Stimulated activated CD4-positive, alpha-beta T cell treated with anti-CD3 and anti-CD28 coated beads, Interleukin-12 subunit alpha, Interleukin-12 subunit beta, amount 100 ng/mL, for 48 hours (primary cell): ENCODE results near the gene ADRA2B.

Experiments used
- DNase-seq, 3 donors: peaks; one replicate each; pipeline ENCODE4 v3.0.0-alpha.2; 2020; ENCODE audit warnings: low read depth in 2 of 3, low spot score in 1 of 3

ADRA2B gene

DNA sequence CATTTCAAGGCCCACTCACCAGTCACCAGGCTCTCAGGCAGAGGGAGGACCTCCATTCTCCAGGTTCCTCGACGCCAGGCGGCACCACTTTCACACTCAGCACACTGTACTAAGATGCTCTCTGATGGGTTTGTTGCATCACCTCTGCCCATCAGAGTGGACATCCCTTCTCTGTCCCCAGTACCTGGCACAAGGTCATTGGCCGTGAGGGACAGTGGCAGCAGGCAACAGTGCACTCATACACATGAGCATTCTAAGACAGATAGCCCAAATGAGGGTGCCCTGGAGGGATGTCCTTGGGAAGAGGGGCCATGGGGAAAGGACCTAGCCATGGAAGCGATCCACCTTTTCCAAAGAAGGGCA, 3.0 kb upstream of the ADRA2B start:
- no peak for DNase-seq

DNA sequence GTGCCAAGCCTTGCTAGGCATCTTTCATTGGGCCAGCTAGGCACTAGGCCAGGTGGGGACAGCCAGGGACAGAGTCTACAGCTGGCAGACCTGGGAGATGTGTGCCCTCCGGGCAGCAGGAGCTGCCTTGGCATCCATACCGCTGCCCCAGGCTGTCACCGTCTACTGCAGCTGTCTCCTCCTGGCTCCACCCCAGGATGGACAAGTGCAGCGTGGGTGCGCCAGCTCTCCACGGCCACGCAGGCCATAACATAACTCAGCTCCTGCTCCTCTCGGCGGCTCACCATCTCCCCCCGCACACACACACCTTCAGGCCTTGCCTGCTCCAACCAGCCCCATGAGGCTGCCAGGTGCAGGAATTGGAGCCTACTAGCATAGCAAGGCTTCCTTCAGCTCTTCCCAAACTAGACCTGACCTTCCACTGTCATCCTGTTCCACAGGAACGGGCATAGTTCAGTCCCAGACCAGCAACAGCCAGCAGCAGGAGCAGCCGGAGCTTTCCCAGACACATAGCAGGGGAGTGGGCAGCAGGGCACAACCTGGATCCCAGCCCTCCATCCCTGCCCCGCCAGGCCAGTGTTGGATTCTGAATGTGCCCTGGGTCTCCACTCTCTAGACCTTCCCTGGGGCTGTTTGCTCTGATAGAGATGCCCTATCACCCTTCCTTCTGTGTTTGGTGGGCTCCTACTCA, 2.5 kb upstream of the ADRA2B start:
- DNase-seq, result no peak

DNA sequence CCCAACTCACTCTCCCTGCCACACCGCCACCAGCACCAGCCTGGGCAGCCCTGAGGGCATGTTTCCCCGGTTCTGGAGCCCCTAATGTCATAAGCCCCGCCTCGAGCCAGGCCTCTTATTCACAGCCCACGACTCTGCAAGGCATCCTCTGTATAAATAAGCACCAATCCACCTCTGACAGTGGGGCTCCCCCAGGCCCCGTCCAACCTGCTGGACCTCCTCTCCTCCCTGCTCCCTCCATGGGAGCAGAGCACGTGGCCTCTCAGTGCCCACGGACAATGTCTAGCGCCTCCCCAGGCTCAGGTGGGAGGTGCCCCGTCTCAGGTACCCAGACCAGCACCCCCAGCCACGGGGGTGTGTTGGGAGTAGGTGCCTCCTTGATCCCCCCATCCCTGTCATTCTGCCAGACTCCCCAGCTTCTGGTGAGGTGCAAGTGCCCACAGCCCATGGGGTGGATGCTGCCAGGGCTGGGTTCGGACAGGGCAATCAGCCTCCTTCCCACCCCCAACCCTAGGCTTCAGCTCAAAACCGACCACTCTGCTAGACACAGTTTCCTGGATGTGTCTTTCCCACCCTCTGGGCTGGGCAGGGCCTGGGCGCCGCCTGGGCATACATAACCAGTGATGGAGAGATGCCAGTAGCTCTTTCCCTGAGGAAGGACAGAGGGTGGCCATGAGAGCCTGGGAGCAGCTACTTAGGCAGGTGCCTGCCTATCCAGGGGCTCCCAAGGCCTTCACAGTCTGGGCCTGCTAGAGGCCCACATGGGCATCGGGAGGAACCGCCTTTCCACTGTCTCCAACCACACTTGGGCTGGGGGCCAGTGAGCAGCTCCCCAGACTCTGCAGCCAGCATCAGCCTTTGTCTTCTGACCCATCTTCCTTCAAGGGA, 1.6 kb upstream of the ADRA2B start:
- DNase-seq, result no peak

DNA sequence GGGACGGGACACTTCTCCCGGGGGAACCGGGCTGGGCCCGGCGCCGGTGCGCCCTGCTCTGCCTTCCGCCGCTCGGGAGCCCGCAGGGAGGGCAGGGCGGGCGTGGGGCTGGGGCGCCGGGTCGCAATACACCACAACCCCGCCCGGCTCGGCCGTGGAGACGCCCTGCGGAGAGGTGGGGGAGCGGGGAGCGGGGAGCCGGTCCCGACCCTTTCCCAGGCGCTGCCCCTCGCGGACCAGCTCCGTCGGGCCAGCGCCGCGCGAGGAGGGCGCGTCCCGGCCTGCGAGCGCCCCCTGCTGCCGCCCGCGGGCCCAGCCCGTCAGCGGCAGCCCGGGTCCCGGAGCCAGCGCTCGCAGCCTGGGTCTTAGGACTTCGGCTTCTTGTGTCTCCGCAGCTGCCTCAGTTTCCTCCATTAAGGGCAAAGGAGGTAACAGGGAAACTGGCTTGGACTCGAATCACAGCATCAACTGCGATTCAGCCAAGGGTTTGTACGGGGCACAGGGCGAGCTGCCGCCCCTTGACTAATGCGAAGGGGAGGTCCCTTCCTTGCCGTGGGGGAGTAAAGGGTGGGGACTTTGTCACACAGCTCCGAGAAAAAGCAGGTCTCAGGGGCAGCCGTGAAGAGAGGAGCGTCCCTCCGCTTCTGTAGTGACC, 635 bp upstream of the ADRA2B start:
- DNase-seq, result peak in 2 of 3 donors; percentile 42 to 59

DNA sequence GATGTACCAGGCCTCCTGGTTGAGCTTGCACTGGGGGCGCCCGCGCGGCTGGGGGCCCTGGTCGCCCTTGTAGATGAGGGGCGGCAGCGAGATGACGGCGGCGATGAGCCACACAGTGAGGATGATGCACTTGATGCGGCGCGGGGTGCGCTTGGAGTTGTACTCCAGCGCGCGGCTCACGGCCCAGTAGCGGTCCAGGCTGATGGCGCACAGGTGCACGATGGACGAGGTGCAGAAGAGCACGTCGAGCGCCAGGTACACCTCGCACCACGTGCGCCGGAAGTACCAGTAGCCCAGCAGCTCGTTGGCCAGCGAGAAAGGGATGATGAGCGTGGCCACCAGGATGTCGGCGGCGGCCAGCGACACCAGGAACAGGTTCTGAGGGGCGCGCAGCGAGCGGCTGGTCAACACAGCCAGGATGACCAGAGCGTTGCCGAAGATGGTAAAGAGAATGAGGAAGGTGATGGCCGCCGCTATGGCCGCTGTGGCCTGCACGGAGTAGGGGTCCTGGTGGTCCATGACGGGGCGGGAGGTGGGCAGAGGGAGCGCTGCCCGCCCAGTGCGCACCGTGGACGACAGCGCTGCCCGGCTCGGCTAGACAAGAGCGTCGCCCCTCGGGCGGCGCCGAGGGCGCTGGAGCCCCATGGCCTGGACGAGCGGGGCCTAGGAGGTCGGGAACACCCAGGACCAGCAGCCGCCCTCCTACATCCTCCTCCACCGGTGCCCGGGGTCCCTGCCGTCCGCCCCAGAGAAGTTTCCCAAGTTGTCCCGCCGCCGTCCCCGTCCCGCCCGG, 544 bp downstream of the ADRA2B start:
- DNase-seq, result no peak

DNA sequence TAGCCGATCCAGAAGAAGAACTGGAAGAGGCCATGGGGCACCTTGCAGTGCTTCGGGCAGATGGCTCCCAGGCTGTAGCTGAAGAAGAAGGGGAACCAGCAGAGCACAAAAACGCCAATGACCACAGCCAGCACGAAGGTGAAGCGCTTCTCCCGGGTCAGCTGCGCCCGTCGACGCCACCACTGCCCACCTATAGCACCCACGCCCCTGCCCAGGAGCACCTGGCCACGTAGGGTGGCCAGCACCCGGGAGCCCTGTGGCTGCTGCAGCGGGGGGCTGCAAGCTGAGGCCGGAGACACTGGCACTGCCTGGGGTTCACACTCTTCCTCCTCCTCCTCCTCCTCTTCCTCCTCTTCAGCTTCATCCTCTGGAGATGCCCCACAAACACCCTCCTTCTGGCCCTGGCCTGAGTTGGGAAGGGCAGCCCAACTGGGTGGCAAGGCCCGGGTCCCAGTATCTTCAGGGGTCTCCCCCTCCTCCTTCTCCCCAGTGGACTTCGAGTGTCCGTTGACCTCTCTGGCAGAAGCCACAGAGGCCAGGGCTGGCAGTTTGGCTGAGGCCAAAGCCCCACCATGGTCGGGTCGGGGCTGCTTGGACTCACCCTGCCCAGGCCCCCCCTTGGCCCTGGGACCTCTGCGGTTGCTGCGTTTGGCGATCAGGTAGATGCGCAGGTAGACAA, 1.3 kb downstream of the ADRA2B start:
- no peak for DNase-seq

DNA sequence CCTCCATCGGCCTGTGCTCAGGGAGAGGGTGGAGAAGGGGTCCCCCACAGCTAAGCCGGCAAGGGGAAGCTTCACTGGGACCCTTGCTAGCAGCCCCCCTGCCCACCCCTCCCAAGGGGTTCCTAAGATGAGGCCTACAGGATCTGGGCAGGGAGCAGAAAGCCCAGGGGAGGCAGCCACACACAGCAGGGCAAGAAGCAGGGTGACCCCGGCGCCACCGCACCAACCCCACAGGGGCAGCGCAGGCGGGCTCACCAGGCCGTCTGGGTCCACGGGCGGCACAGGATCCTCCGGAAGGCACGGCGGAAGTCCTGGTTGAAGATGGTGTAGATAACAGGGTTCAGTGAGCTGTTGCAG, 1.8 kb downstream of the ADRA2B start:
- no peak for DNase-seq

DNA sequence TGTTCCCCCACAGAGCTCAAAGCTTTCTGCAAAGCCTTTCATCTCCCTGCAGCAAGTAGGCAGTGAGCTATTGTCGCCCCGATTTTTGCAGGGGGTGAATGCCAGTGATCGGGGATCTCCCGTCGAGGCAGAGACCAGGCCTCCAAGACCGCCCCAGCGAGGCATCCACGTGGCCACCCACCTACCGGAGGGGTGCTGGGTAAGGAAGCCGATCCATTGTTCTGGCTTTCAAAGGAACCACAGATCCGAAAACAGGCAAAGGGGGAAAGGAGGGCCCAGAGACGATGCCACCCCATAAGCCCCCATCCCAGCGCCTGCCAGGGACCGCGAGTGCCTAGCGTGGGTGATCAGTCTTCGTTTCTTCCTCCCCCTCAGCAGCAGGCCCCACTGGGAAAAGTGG, 2.4 kb downstream of the ADRA2B start:
- no peak for DNase-seq

DNA sequence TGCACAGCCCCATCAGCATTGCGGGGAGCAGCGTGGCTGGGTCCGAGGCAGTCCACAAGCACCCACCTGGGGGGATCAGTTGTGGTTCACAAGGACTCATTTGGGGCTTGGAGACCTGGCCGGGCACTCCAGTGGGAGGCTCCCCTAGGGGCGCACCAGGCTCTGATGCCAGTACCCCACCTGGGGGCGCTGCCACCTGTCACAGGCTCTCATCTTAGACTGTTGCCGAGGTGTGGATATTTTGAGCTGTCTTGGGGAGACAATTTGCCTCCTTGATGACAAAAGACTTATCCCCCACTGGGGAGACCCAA, 3.0 kb downstream of the ADRA2B start:
- no peak for DNase-seq

DNA sequence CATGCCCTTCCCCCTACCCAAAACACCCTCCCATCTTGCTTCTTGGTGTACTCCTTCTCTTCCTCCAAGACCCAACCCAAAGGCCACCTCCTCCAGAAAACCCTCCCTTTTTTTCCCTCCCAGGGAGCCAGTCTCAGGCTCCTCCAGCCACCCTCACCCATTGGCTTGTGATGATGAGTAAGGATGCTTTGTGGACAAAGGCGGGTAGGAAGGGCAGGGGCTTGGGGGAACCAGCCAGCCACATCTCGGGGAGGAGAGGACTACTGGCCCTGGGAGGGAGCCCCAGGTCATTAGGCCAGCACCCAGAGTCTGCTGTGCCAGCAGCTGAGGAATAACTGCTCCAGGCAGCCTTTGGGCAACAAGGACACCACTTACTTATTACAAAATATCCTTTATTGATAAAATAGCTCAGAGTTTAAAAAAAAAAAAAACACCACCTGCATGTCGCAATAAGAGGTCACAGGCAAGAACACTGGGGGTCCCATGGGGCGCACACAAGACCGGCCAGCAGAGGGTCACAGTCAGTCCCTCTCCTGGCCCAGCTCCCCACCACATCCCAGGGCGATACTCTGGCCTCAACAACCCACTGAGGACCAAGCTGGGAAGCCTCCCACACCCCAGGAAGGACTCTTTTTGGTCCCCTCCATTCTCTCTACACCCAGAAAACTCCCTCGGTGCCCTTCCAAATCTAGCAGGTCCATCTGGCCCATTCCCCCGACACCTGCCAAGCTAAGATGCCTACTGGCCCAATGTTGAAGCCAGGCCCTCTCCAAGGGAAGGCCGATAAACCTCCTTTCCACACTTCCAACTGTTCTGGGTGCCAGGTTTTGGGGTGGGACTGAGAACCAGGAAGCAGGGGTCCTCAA, 3.6 kb downstream of the ADRA2B start:
- no peak for DNase-seq

DNA sequence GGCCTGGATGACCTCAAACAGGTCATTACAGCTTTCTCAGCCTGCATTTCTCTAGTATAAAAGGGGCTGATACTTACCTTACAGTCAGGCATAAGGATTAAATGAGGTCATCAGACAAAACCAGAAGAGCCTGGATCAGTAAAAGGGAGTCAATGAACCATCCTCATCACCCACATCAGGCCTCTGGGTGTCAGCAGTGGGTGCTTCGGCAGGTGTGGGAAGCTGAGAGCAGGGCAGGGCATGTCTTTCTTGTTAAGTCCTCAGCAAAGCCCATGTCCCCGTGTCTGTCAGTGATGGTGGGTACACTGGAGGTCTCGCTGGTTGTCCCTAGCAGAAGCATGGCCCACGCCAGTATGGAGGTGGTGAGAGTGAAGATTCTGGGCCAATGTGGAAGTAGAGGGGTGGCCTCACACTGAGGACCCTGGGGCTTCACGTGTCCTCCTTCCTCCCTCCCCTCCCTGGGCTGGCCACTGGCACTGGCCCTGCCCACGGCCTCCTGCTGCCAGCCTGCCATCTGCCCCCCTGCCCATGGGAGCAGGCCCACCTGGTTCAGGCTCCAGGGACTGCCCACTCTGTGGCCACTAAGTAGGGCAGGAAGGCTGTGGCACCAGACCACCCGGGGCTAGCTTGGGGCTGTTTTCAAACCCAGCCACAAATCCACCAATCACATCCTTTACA, 4.4 kb downstream of the ADRA2B start:
- no peak for DNase-seq

DNA sequence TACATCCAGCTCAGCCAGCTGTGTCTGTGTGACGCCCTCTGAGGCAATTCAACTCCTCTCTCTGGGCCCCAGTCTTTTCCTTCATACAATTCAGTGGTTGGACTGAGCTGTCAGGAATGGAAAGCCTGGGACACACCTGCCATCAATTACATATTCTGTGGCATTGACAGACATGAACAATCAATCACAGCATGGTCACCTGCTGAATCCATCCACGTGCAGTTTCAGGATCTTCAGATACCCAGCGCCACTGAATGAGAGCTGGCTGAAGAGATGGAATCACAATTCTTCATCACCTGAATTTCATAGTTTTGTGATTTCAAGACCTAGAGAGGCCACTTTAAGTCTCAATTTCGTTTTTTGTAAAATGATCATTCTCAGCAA, 5.1 kb downstream of the ADRA2B start:
- no peak for DNase-seq

DNA sequence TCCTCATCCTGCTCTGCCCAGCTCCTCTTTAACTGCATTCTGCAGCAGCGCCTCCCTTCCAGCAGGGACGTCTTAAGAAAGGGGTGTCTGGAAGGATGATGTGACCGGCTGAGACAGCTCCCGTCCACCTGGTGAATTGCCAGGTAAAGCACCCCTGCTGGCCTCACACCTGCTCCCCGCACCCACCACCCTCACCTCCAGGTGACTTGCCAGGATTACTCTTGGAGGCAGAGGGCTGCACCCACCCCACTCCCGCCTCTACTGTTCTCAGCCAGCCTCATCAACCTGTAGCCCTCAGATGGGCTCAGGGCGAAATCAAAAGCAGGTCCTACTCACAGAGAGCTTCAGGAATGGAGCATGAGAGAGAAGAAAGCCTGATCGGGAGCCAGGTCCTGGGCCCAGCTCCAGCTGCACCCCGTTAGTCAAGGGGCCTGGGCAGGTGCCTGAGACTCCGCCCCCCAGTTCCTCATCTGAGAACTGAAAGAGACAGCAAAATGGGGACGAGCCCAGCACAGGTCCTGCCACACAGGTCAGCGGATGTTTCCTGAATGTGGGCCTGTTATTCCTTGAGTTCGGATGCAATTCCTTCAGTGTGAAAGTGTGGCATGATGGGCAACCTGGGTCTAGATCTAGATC, 5.6 kb downstream of the ADRA2B start:
- DNase-seq, result no peak

DNA sequence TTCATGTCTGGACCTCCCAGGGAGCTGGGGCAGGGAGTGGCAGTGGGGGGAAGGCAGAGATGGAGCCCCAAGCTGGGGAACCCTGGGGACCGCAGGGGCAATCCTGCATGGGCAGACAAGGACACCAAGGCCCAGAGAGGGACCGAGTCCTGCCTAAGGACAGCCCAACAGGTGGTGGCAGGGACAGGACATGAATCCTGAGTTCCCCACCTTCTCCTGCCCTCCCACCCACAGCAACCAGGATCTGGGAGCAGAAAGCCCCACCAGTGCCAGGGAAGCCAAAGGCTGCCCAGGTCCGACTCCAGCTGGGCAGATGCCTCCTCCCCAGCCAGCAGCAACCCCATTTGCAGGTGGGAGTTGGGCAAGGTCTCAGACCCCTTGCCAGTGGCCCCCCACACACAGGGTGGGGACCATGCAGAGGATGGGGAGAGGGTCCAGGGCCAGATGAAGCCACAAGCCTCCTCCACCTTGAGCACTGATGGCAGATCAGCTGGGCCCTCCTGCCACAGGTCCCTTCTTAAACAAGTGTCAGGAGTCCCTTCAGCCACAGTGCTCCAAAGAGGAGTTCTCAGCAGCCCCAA, 6.3 kb downstream of the ADRA2B start:
- DNase-seq, result no peak

DNA sequence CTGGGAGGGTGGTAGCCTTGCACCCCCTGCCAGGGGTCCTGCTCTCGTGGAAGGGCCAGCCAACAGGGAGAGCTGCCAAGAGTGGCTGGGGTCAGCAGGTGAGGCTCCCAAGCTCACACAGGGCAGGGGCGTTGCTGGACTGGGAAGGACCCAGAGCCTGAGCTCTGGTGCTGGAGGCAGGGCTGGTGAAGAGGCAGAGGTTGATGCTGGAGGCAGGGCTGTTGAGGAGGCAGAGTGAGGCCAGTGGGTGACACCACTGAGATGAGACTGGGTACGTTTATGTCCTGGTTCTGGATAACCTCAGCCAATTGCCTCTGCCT, 7.0 kb downstream of the ADRA2B start:
- no peak for DNase-seq

DNA sequence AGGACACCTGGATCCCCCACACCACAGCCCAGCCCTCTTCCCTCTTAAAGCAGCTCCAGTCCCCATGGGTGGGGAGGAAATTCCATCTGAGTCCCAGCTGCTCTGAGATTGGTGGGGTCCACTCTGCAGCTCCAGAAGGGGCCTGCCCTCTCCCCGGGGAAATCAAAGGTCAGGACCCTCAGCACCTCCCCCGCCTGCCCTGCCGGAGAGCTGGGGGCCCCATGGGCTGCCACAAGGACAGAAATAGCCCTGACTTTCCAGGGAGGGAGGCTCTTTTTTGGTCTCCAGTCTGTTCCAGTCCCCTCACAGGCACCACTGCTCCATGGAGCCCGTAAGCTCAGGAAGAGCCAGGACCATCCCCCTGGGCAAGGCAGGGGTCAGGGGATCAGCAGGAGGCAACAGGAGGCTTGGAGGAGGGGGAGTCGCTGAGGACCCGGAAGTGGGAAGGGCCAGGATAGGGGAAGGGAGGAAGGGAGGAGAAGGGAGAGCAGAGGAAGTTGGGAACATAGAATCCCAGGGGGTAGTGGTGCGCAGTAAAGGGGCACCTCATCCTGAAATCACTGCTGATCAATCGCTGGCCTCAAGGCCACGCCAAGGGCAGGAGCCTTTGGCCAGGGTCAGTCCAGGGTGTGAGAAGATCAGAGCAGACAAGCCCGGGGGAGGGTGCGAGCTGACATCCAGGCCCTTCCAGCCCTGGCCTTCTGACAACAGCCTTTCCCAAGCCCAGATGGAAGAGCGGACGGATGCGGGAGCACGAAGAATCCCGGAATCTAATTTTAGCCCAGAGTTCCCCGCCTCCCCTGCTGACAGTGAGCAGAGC, 7.6 kb downstream of the ADRA2B start:
- no peak for DNase-seq

DNA sequence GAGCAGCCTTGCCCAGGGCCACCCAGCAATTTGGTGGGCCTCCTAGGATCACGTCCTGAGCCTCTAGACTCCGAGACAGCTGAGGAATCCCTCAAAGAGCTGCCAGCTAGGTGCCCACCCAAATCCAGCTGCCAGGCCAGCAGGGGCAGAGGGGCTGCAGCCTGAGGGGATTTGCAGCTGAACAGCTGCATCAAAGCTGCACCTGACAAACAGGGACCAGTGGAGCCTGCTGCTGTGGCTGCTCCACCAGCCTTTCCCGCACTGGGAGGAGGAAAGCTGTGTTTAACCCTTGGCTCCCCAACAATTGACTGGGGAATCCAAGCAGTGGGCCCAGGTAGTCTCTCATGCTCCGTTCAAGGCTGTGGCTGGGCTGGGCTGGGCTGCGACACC, 8.2 kb downstream of the ADRA2B start:
- no peak for DNase-seq

DNA sequence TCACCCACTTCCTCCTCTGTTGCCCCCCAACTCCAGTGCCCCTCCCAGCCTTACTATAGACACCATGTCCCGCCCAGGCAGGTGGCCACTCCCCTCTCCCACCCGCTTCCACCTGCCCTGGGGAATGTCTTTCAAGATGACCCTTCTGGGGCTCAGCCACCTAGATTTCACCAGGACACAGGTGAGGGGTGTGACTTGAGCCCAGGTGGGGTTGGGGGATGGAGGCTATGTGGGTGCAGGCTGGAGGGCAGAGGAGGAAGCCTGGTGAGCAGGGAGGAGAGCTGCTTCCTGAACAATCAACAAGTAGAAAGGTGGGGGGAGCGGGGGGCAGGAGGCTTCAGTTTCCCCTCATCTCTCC, 8.7 kb downstream of the ADRA2B start:
- no peak for DNase-seq
